ENCODE measurements around the gene ATP11B. TPM values are rescaled to one million over a fixed set of nuclear protein-coding genes. Genes with fewer than 3 reads are reported as not detected.
A peak's percentile ranks its signal among the peaks of the same experiment; 100 is the strongest.

ATP11B gene
- total and polyA plus RNA-seq, 4 experiments from 2014 or later, result 37.1 to 130 (median 85.7) TPM

DNA sequence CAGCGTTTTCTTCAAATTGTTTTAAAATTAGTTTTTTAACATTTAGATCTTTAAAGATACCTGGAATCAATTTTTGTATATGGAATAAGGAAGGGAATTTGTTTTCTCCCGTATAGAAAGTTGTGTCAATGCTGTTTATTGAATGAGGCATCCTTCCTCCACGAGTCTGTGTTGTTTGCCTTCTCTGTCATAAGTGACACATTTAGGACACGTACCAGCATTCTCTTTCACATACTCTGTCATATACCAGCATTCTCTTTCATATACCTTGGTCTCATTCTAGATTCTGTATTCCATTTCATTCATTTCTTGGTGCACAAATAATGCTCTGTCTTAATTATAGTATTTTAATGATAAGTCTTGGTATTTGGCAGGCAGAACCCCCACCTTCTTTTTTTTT, 10.3 kb downstream of the ATP11B start:
- Mint-ChIP-seq H3K9me3 (no peaks in the 10 kb centered on the region), H3K36me3 (peaks cover 0 to 5% of the 10 kb centered on the region in 2 donors), H3K4me3 (peak overlapping the region in 1 of 8 donors; percentile 28), H3K27ac (peak overlapping the region in 1 of 7 donors; percentile 6), H3K27me3 (no peaks in the 10 kb centered on the region), H3K4me1 (peaks cover 44 to 72% (median 54%) of the 10 kb centered on the region in 4 donors)
- H3K9me3 ChIP-seq (ENCODE audit: control insufficient read depth in 1 of 2, low read length in 2 of 2), result no peaks in the 10 kb centered on the region
- H3K4me1 ChIP-seq (ENCODE audit: insufficient read depth, low read length), result peaks cover 78% of the 10 kb centered on the region
- ChIA-PET POLR2A (ENCODE audit: partially characterized antibody) (no interaction called here), CTCF (ENCODE audit: partially characterized antibody) (interaction anchor here (0.8 to 1.0 kb wide), 2 partner anchors 11 to 12 kb away, joined by 3 read pairs; no protein-coding TSS in a partner anchor)
- no peaks in the 10 kb centered on the region for H3K36me3 ChIP-seq (ENCODE audit: insufficient read depth, low read length)
- H3K4me3 ChIP-seq (ENCODE audit: low read length in 2 of 2), result no peak overlapping the region
- no peak overlapping the region for H3K27ac ChIP-seq (ENCODE audit: low read depth, low read length)
- H3K27me3 ChIP-seq (ENCODE audit: insufficient read depth, low read length), result no peaks in the 10 kb centered on the region
- no peak for DNase-seq
- intact Hi-C loops (cut with micrococcal nuclease), result loop anchor here (2.0 kb wide), 1 partner anchor 15 kb away; no protein-coding TSS in a partner anchor

DNA sequence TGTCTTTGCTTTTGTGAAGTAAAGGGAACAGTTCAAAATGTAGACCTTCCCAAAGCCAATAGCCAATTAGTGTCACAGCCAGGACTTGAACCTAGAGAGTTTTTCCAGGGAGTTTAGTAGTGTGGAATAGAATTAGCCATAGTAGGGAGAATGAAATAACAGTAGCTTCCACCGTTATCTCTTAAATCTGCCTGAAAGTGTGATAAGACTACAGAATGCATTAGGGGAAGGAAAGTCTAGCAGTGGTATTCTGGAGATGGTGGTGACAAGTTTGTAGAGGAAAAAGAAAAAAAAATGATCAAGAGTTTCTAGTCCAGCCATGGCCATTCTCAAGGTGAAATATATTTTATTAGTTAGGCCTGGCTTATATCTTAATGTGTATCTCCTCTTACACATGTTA, 13.8 kb downstream of the ATP11B start:
- intact Hi-C loops (cut with micrococcal nuclease), result no loop called here
- H3K36me3 Mint-ChIP-seq, result peaks cover 6 to 15% of the 10 kb centered on the region in 2 donors
- ChIA-PET CTCF (ENCODE audit: partially characterized antibody) (interaction anchor here (0.7 to 1.3 kb wide), 2 partner anchors 30 to 95 kb away, joined by 3 read pairs; no protein-coding TSS in a partner anchor), POLR2A (ENCODE audit: partially characterized antibody) (interaction anchor here (0.7 to 2.1 kb wide), 2 partner anchors 13 to 15 kb away, joined by 4 to 6 read pairs; no protein-coding TSS in a partner anchor)
- H3K9me3 Mint-ChIP-seq, result no peaks in the 10 kb centered on the region
- DNase-seq, result no peak
- no peak overlapping the region for H3K4me3 ChIP-seq (ENCODE audit: low read length in 2 of 2)
- no peaks in the 10 kb centered on the region for H3K9me3 ChIP-seq (ENCODE audit: control insufficient read depth in 1 of 2, low read length in 2 of 2)
- peak overlapping the region in 2 of 7 donors; percentile 4 to 17 for H3K27ac Mint-ChIP-seq
- H3K4me3 Mint-ChIP-seq, result peak overlapping the region in 3 of 8 donors; percentile 0 to 35 (median 4)
- no peaks in the 10 kb centered on the region for H3K27me3 Mint-ChIP-seq
- no peaks in the 10 kb centered on the region for H3K36me3 ChIP-seq (ENCODE audit: insufficient read depth, low read length)
- no peak overlapping the region for H3K27ac ChIP-seq (ENCODE audit: low read depth, low read length)
- H3K4me1 Mint-ChIP-seq, result peaks cover 50 to 77% (median 60%) of the 10 kb centered on the region in 4 donors
- H3K27me3 ChIP-seq (ENCODE audit: insufficient read depth, low read length), result no peaks in the 10 kb centered on the region
- H3K4me1 ChIP-seq (ENCODE audit: insufficient read depth, low read length), result peaks cover 78% of the 10 kb centered on the region

DNA sequence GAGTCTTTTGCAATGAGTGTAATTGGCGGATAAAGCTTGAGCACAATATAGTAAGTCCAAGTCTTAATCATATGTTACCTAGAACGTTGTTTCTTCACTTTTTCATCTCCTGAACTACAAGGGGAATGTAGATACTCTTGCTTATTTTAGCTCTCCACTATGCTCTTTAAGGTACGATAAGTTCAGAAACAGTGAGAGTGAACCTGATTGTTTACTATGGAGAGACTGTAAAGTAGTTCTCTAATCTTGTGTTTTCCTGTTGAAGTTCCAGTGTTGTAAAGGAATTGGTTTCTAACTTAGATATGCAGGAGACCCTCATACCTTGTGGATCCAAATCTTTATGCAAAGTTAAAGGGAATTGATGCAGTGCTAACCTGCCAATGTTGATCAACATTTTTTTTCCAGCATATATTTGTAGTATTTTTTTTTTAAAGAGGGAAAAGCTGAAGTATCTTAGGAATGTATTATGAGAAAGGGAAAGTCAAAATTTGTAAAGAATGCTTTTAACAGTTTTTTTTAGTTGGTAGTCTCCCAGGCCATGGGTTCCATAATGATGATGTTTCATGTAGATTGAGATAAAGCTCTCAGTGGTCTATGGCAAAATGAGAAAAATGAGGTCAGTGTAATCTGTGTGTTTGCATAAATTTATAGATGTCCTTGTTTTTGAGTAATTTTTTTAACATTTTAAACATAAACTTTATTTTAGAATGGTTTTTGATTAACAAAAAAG, 14.9 kb downstream of the ATP11B start:
- H3K27me3 Mint-ChIP-seq, result no peaks in the 10 kb centered on the region
- peaks cover 0 to 2% (median 0%) of the 10 kb centered on the region in 8 donors for H3K9me3 Mint-ChIP-seq
- peaks cover 6 to 15% of the 10 kb centered on the region in 2 donors for H3K36me3 Mint-ChIP-seq
- intact Hi-C loops (cut with micrococcal nuclease), result no loop called here
- Histone ChIP-seq H3K4me3 (ENCODE audit: low read length in 2 of 2) (no peak overlapping the region), H3K36me3 (ENCODE audit: insufficient read depth, low read length) (no peaks in the 10 kb centered on the region), H3K27ac (ENCODE audit: low read depth, low read length) (no peak overlapping the region), H3K4me1 (ENCODE audit: insufficient read depth, low read length) (peaks cover 71% of the 10 kb centered on the region), H3K9me3 (ENCODE audit: control insufficient read depth in 1 of 2, low read length in 2 of 2) (no peaks in the 10 kb centered on the region), H3K27me3 (ENCODE audit: insufficient read depth, low read length) (no peaks in the 10 kb centered on the region)
- ChIA-PET CTCF (ENCODE audit: partially characterized antibody) (no interaction called here), POLR2A (ENCODE audit: partially characterized antibody) (interaction anchor here (2.1 kb wide), 1 partner anchor 16 kb away, joined by 6 read pairs; no protein-coding TSS in a partner anchor)
- no peak for DNase-seq
- peaks cover 48 to 77% (median 58%) of the 10 kb centered on the region in 4 donors for H3K4me1 Mint-ChIP-seq
- peak overlapping the region in 1 of 7 donors; percentile 69 for H3K27ac Mint-ChIP-seq
- peak overlapping the region in 4 of 8 donors; percentile 8 to 38 (median 22) for H3K4me3 Mint-ChIP-seq

DNA sequence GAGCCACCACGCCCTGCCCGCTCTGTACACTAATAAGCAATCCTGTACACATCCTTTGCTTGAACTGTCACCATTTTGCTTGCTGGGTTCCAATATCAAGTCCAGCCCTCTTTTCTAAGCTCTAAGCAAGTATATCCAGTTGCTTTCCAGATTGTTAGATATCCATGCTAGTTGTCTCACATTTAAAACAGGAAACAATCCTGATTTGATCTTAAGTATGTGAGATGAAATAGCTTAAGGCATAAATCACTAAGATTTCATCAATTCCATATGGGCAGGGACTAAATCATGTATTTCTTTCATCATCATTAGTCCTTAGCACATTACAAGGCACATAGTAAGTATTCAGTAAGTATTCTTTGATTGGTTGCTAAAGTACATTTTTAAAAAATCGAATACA, 16.2 kb downstream of the ATP11B start:
- Mint-ChIP-seq H3K36me3 (peaks cover 6 to 16% of the 10 kb centered on the region in 2 donors), H3K27me3 (no peaks in the 10 kb centered on the region), H3K27ac (no peak overlapping the region), H3K4me3 (peak overlapping the region in 3 of 8 donors; percentile 4 to 38 (median 12)), H3K4me1 (peaks cover 44 to 73% (median 57%) of the 10 kb centered on the region in 4 donors), H3K9me3 (peaks cover 0 to 2% (median 0%) of the 10 kb centered on the region in 8 donors)
- H3K9me3 ChIP-seq (ENCODE audit: control insufficient read depth in 1 of 2, low read length in 2 of 2), result no peaks in the 10 kb centered on the region
- no peak overlapping the region for H3K27ac ChIP-seq (ENCODE audit: low read depth, low read length)
- POLR2A ChIA-PET (ENCODE audit: partially characterized antibody), result interaction anchor here (0.7 to 1.2 kb wide), 2 partner anchors 14 to 17 kb away, joined by 3 read pairs; partner anchors contain the start of gene ATP11B
- H3K27me3 ChIP-seq (ENCODE audit: insufficient read depth, low read length), result no peaks in the 10 kb centered on the region
- DNase-seq, result no peak
- no peaks in the 10 kb centered on the region for H3K36me3 ChIP-seq (ENCODE audit: insufficient read depth, low read length)
- intact Hi-C loops (cut with micrococcal nuclease), result no loop called here
- peaks cover 62% of the 10 kb centered on the region for H3K4me1 ChIP-seq (ENCODE audit: insufficient read depth, low read length)
- CTCF ChIA-PET (ENCODE audit: partially characterized antibody), result no interaction called here
- H3K4me3 ChIP-seq (ENCODE audit: low read length in 2 of 2), result no peak overlapping the region

DNA sequence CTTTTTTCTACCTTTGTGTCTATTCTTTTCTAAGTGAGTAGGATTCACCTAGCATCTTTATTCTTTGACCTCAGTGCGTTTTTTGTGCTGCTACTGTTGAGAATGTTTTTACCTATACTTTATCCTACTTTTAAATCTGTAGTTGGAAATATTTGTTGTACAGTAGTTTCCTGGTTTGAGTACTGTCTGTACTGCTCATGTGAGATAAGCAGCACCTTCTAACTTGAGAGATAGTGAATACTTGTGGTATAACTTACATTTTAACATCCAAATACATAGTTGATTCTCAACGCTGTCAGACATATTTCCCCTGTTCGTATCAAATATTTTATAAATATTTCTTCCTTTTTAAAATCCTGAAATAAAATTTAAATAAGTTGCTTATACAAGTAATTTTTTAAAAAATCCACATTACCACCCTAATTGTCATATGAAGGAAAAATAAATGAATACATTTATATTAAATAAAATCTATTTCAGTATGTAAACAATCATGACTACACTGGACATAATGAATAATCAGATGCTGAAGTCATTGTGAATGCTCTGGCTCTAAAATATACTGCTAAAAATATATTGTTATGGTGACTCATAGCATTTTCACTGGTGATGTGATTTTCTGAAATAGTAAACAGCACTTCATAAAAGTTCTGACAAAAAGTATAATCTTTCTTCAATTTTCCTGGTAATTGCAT, 17.4 kb downstream of the ATP11B start:
- H3K27me3 Mint-ChIP-seq, result no peaks in the 10 kb centered on the region

DNA sequence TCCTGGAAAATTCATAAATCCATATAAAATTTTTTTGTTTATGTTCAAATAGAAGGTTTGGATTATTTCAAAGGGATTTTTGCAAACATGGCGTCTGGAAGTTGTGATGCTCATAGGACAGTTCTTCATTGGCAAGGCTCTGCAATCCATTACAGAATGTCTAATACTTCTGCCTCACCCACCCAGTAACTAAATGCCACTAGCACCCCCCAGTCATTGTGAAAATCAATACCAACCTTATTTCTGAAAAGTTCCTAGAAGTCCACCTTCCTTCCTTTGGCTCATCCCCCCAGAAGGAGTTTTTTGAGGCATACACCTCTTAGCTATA, 17.9 kb downstream of the ATP11B start:
- ChIA-PET POLR2A (ENCODE audit: partially characterized antibody) (interaction anchor here (0.6 kb wide), 1 partner anchor 1031 kb away, joined by 3 read pairs; no protein-coding TSS in a partner anchor), CTCF (ENCODE audit: partially characterized antibody) (no interaction called here)
- no peaks in the 10 kb centered on the region for H3K9me3 ChIP-seq (ENCODE audit: control insufficient read depth in 1 of 2, low read length in 2 of 2)
- H3K27ac ChIP-seq (ENCODE audit: low read depth, low read length), result no peak overlapping the region
- H3K4me1 Mint-ChIP-seq, result peaks cover 44 to 76% (median 58%) of the 10 kb centered on the region in 4 donors
- no peak overlapping the region for H3K4me3 ChIP-seq (ENCODE audit: low read length in 2 of 2)
- no peak overlapping the region for H3K4me3 Mint-ChIP-seq
- no peak overlapping the region for H3K27ac Mint-ChIP-seq
- peaks cover 64% of the 10 kb centered on the region for H3K4me1 ChIP-seq (ENCODE audit: insufficient read depth, low read length)
- peaks cover 6 to 12% of the 10 kb centered on the region in 2 donors for H3K36me3 Mint-ChIP-seq
- H3K27me3 ChIP-seq (ENCODE audit: insufficient read depth, low read length), result no peaks in the 10 kb centered on the region
- H3K27me3 Mint-ChIP-seq, result no peaks in the 10 kb centered on the region
- no peaks in the 10 kb centered on the region for H3K36me3 ChIP-seq (ENCODE audit: insufficient read depth, low read length)
- no peak for DNase-seq
- H3K9me3 Mint-ChIP-seq, result peaks cover 0 to 2% (median 0%) of the 10 kb centered on the region in 8 donors
- intact Hi-C loops (cut with micrococcal nuclease), result loop anchor here (1.0 kb wide), 1 partner anchor 9 kb away; no protein-coding TSS in a partner anchor

More for the DNA sequence above, 17.4 kb downstream of the ATP11B start:
- H3K9me3 ChIP-seq (ENCODE audit: control insufficient read depth in 1 of 2, low read length in 2 of 2), result no peaks in the 10 kb centered on the region
- POLR2A ChIA-PET (ENCODE audit: partially characterized antibody), result interaction anchor here (0.6 to 1.2 kb wide), 2 partner anchors 18 to 1032 kb away, joined by 3 read pairs; partner anchors contain the start of gene ATP11B
- no peak overlapping the region for H3K27ac ChIP-seq (ENCODE audit: low read depth, low read length)
- peaks cover 64% of the 10 kb centered on the region for H3K4me1 ChIP-seq (ENCODE audit: insufficient read depth, low read length)
- H3K27me3 ChIP-seq (ENCODE audit: insufficient read depth, low read length), result no peaks in the 10 kb centered on the region
- intact Hi-C loops (cut with micrococcal nuclease), result loop anchor here (1.0 kb wide), 1 partner anchor 8 kb away; no protein-coding TSS in a partner anchor
- no peak overlapping the region for H3K4me3 ChIP-seq (ENCODE audit: low read length in 2 of 2)
- H3K9me3 Mint-ChIP-seq, result peaks cover 0 to 2% (median 0%) of the 10 kb centered on the region in 8 donors
- peak overlapping the region in 2 of 8 donors; percentile 4 to 50 for H3K4me3 Mint-ChIP-seq
- H3K4me1 Mint-ChIP-seq, result peaks cover 42 to 76% (median 56%) of the 10 kb centered on the region in 4 donors
- H3K27ac Mint-ChIP-seq, result peak overlapping the region in 1 of 7 donors; percentile 20
- DNase-seq, result no peak
- CTCF ChIA-PET (ENCODE audit: partially characterized antibody), result no interaction called here
- no peaks in the 10 kb centered on the region for H3K36me3 ChIP-seq (ENCODE audit: insufficient read depth, low read length)
- peaks cover 6 to 12% of the 10 kb centered on the region in 2 donors for H3K36me3 Mint-ChIP-seq

DNA sequence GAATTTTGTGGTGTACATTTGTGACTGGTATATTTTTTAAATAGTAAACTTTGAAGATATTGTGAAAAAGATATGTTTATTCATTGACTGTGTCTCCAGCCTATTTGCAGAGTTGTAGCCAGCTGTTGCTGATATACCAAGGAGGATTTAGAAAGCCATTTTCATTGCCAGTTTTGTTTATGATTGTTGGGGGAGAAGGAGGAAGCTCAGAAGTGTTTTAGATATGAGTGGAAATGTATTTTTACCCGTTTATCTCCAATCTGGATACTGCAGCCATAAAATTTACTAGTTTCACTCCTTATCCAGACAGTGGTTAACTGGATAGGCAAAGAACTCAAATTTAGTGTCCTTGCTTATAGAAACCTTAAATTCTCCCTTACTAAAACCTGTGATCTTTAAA, 18.8 kb downstream of the ATP11B start:
- H3K4me1 Mint-ChIP-seq, result peaks cover 39 to 76% (median 54%) of the 10 kb centered on the region in 4 donors
- H3K27me3 Mint-ChIP-seq, result no peaks in the 10 kb centered on the region
- intact Hi-C loops (cut with micrococcal nuclease), result no loop called here
- no peak overlapping the region for H3K27ac ChIP-seq (ENCODE audit: low read depth, low read length)
- H3K9me3 Mint-ChIP-seq, result peaks cover 0 to 2% (median 0%) of the 10 kb centered on the region in 8 donors
- DNase-seq, result no peak
- CTCF ChIA-PET (ENCODE audit: partially characterized antibody), result no interaction called here
- H3K4me1 ChIP-seq (ENCODE audit: insufficient read depth, low read length), result peaks cover 62% of the 10 kb centered on the region
- peak overlapping the region in 1 of 7 donors; percentile 25 for H3K27ac Mint-ChIP-seq
- no peaks in the 10 kb centered on the region for H3K36me3 ChIP-seq (ENCODE audit: insufficient read depth, low read length)
- H3K27me3 ChIP-seq (ENCODE audit: insufficient read depth, low read length), result no peaks in the 10 kb centered on the region
- POLR2A ChIA-PET (ENCODE audit: partially characterized antibody), result no interaction called here
- H3K36me3 Mint-ChIP-seq, result peaks cover 6 to 12% of the 10 kb centered on the region in 2 donors
- H3K4me3 Mint-ChIP-seq, result peak overlapping the region in 2 of 8 donors; percentile 1 to 10
- H3K4me3 ChIP-seq (ENCODE audit: low read length in 2 of 2), result no peak overlapping the region
- H3K9me3 ChIP-seq (ENCODE audit: control insufficient read depth in 1 of 2, low read length in 2 of 2), result no peaks in the 10 kb centered on the region

Measured in CD4-positive, alpha-beta memory T cell (primary cell).